ENCODE measurements around the gene NCAM2.
A peak's percentile ranks its signal among the peaks of the same experiment; 100 is the strongest.

The NCAM2 gene

GRCh38 chr21:21001591-21002100, 3.4 kb downstream of the NCAM2 start:
- no peak overlapping the region for H3K4me3 ChIP-seq (replicated peaks; ENCODE audit: insufficient read depth, low read length)
- DNase-seq (ENCODE audit: low read depth in 1 of 2, low spot score in 1 of 2) = no peak
- no peaks in the 10 kb centered on the region for H3K27me3 ChIP-seq (ENCODE audit: insufficient read depth, poor library complexity, severe bottlenecking)
- H3K27ac ChIP-seq (replicated peaks) = no peak overlapping the region
- TF ChIP-seq SPI1 (IDR thresholded peaks at IDR 0.05; ENCODE audit: borderline replicate concordance, low read depth) (no peak), REST (IDR thresholded peaks at IDR 0.05; ENCODE audit: insufficient replicate concordance, low read depth) (no peak), CTCF (IDR thresholded peaks at IDR 0.05; ENCODE audit: insufficient read depth, low read length) (no peak), POLR2AphosphoS5 (IDR thresholded peaks at IDR 0.05; ENCODE audit: low read depth) (no peak), GABPA (IDR thresholded peaks at IDR 0.05; ENCODE audit: low read depth) (no peak)

DNA sequence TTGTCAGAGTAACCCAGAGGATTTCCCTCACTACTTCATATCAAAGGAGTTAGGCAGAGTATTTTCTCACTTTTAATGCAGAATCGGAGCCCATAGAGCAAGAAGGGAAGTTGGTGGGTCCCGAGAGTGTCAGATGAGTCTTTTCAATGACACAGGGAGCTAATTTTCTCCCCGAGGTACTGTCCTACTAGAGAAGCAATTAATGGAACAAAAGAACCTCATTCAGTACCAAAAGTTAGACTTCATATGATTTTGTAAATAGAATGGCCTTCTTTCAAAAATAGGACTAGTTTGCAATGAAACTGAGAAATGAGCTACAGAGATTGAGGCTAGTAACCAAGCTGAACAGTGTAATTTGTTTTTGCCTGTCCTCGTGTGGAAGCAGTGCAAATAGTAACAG, 3.9 kb downstream of the NCAM2 start:
- Histone ChIP-seq H3K27me3 (ENCODE audit: insufficient read depth, poor library complexity, severe bottlenecking) (no peaks in the 10 kb centered on the region), H3K27ac (replicated peaks) (no peak overlapping the region), H3K4me3 (replicated peaks; ENCODE audit: insufficient read depth, low read length) (no peak overlapping the region)
- TF ChIP-seq POLR2AphosphoS5 (IDR thresholded peaks at IDR 0.05; ENCODE audit: low read depth) (no peak), GABPA (IDR thresholded peaks at IDR 0.05; ENCODE audit: low read depth) (no peak), SPI1 (IDR thresholded peaks at IDR 0.05; ENCODE audit: borderline replicate concordance, low read depth) (no peak), CTCF (IDR thresholded peaks at IDR 0.05; ENCODE audit: insufficient read depth, low read length) (no peak), REST (IDR thresholded peaks at IDR 0.05; ENCODE audit: insufficient replicate concordance, low read depth) (no peak)
- no peak for DNase-seq (ENCODE audit: low read depth in 1 of 2, low spot score in 1 of 2)

- Histone ChIP-seq H3K4me3 (replicated peaks; ENCODE audit: insufficient read depth, low read length) (no peak overlapping the region), H3K27ac (replicated peaks) (no peak overlapping the region), H3K27me3 (ENCODE audit: insufficient read depth, poor library complexity, severe bottlenecking) (no peaks in the 10 kb centered on the region)
- TF ChIP-seq CTCF (IDR thresholded peaks at IDR 0.05; ENCODE audit: insufficient read depth, low read length) (peak; percentile 23), GABPA (IDR thresholded peaks at IDR 0.05; ENCODE audit: low read depth) (no peak)
- peak; percentile 49 to 53 for DNase-seq (ENCODE audit: low read depth in 1 of 2, low spot score in 1 of 2)
Measured at GRCh38 chr21:21003701-21004100, 5.5 kb downstream of the NCAM2 start.

- Histone ChIP-seq H3K27me3 (ENCODE audit: insufficient read depth, poor library complexity, severe bottlenecking) (no peaks in the 10 kb centered on the region), H3K4me3 (replicated peaks; ENCODE audit: insufficient read depth, low read length) (no peak overlapping the region), H3K27ac (replicated peaks) (no peak overlapping the region)
- no peak for DNase-seq (ENCODE audit: low read depth in 1 of 2, low spot score in 1 of 2)
- TF ChIP-seq GABPA (IDR thresholded peaks at IDR 0.05; ENCODE audit: low read depth) (no peak), REST (IDR thresholded peaks at IDR 0.05; ENCODE audit: insufficient replicate concordance, low read depth) (no peak), POLR2AphosphoS5 (IDR thresholded peaks at IDR 0.05; ENCODE audit: low read depth) (no peak)
Measured at GRCh38 chr21:21007606-21008005, 9.4 kb downstream of the NCAM2 start.

Data from HL-60 (cell line).